Smooth muscle cell (in vitro differentiated cells): ENCODE results near the gene DCP2. TPM values are rescaled to one million over a fixed set of nuclear protein-coding genes. Genes with fewer than 3 reads are reported as not detected.

ENCODE experiments used
- DNase-seq: peaks from one replicate; lab custom pipeline; 2025; ENCODE audit not compliant: unreplicated experiment; lab: John Stamatoyannopoulos, UW
- H2AFZ ChIP-seq: fragments of 200-600 bp; sonication (generic); 2 replicates; pipeline ENCODE4 v1.6.0; 2016; ENCODE audit warnings: antibody characterized with exemption, low read depth, mild to moderate bottlenecking
- H3F3A ChIP-seq: fragments of 200-600 bp; sonication (generic); 2 replicates; pipeline ENCODE4 v1.6.0; 2017; ENCODE audit warnings: antibody characterized with exemption, low read depth
- H3K27ac ChIP-seq: fragments of 200-600 bp; sonication (generic); 2 replicates; pipeline ENCODE4 v1.5.1; 2016; ENCODE audit warnings: low read depth, mild to moderate bottlenecking
- H3K27me3 ChIP-seq: fragments of 200-600 bp; sonication (generic); 2 replicates; pipeline ENCODE4 v1.6.1; 2016; ENCODE audit warnings: low read depth, mild to moderate bottlenecking
- H3K36me3 ChIP-seq: fragments of 200-600 bp; sonication (generic); 2 replicates; pipeline ENCODE4 v1.5.1; 2016; ENCODE audit warnings: low read depth
- H3K4me1 ChIP-seq: fragments of 200-600 bp; sonication (generic); 2 replicates; pipeline ENCODE4 v1.5.1; 2016; ENCODE audit warnings: low read depth
- H3K4me2 ChIP-seq: fragments of 200-600 bp; sonication (generic); 2 replicates; pipeline ENCODE4 v1.6.0; 2016; ENCODE audit warnings: mild to moderate bottlenecking
- H3K4me3 ChIP-seq: fragments of 200-600 bp; sonication (generic); 2 replicates; pipeline ENCODE4 v1.5.1; 2016; ENCODE audit warnings: mild to moderate bottlenecking
- H3K79me2 ChIP-seq: fragments of 200-600 bp; sonication (generic); 2 replicates; pipeline ENCODE4 v1.6.0; 2016; ENCODE audit warnings: low read depth, mild to moderate bottlenecking
- H3K9ac ChIP-seq: fragments of 200-600 bp; sonication (generic); 2 replicates; pipeline ENCODE4 v1.6.0; 2016; ENCODE audit warnings: low read depth
- H3K9me3 ChIP-seq: fragments of 200-600 bp; sonication (generic); replicated peaks from 2 replicates; pipeline ENCODE4 v1.5.1; 2016; ENCODE audit warnings: low read depth
- H4K20me1 ChIP-seq: fragments of 200-600 bp; sonication (generic); 2 replicates; pipeline ENCODE4 v1.6.0; 2016; ENCODE audit warnings: low read depth
- WGBS: methylation state at CpG from one replicate; pipeline ENCODE4 v1.1.7; 2016; ENCODE audit warnings: low lambda C conversion rate; 5-methylcytosine and 5-hydroxymethylcytosine counted together
- polyA plus RNA-seq: library from polyadenylated mRNA; unstranded; fragments of >200 nt; fragmentation: Nextera tagmentation; extraction: Ambion mirVana; gene quantifications from 2 replicates; pipeline ENCODE4 v1.2.1, GENCODE V29; 2016
- total RNA-seq: library from RNA; depleted of rRNA; stranded (reverse); fragments of >200 nt; gene quantifications from 2 replicates; pipeline ENCODE4 v1.2.3, GENCODE V29; 2014
- TF ChIP-seq, protein P1 (sequence below): fragments of 200-600 bp; sonication (generic); IDR thresholded peaks from 2 replicates; pipeline ENCODE4 v1.5.1; 2017; ENCODE audit warnings: borderline replicate concordance, mild to moderate bottlenecking, antibody characterized with exemption; ENCODE audit not compliant: insufficient read depth, poor library complexity, severe bottlenecking

The DCP2 gene
- total and polyA plus RNA-seq, 2 experiments from 2014 or later = 11.6 to 35.3 TPM

DNA sequence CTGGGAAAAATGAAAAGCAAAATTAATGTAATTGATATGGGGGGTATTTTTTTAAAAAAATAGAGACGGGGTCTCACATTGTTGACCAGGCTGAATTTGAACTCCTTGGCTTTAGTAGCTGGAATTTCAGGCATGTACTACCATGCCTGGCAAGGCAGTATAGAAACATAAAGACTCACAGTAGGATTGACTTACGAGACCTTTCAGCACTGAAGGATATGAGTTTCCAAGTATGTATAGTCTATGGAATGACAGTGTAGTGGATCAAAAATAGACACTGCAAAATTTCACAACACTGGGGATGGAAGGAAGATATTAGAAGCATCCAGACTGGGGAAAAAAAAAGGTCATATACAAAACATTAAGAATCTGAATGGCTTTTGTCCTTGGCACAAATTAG, 6.8 kb downstream of the DCP2 start:
- TF ChIP-seq, protein P1, sequence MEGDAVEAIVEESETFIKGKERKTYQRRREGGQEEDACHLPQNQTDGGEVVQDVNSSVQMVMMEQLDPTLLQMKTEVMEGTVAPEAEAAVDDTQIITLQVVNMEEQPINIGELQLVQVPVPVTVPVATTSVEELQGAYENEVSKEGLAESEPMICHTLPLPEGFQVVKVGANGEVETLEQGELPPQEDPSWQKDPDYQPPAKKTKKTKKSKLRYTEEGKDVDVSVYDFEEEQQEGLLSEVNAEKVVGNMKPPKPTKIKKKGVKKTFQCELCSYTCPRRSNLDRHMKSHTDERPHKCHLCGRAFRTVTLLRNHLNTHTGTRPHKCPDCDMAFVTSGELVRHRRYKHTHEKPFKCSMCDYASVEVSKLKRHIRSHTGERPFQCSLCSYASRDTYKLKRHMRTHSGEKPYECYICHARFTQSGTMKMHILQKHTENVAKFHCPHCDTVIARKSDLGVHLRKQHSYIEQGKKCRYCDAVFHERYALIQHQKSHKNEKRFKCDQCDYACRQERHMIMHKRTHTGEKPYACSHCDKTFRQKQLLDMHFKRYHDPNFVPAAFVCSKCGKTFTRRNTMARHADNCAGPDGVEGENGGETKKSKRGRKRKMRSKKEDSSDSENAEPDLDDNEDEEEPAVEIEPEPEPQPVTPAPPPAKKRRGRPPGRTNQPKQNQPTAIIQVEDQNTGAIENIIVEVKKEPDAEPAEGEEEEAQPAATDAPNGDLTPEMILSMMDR = no peak
- Histone ChIP-seq H3K27me3 (no peaks in the 10 kb centered on the region), H3K4me3 (no peak overlapping the region), H3K9ac (no peak overlapping the region), H3F3A (no peaks in the 10 kb centered on the region), H3K9me3 (no peaks in the 10 kb centered on the region), H4K20me1 (peaks cover 91% of the 10 kb centered on the region), H3K4me2 (no peak overlapping the region), H3K36me3 (no peaks in the 10 kb centered on the region), H2AFZ (no peak overlapping the region), H3K79me2 (peaks cover 95% of the 10 kb centered on the region), H3K27ac (no peak overlapping the region), H3K4me1 (peaks cover 24% of the 10 kb centered on the region)
- 73% methylated on average over 2 of the region's 2 CpGs for WGBS
- DNase-seq = no peak

DNA sequence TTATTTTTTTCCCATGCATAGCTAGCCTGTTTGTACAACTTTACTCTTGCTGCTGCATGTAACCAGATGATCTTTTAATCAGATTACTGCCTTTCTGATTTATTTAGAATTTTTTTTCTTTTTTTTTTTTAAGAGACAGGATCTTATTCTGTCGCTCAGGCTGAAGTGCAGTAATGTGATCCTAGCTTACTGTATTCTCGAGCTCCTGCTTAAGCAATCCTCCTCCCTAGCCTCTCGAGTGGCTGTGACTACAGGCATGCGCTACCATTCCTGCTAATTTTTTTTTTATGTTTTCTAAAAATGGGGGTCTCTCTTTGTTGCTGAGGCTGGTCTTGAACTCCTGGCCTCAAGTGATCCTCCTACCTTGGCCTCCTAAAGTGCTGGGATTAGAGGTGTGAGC, 9.6 kb downstream of the DCP2 start:
- 96% methylated on average over 4 of the region's 4 CpGs for WGBS
- Histone ChIP-seq H4K20me1 (peaks cover 91% of the 10 kb centered on the region), H3K4me3 (no peak overlapping the region), H3F3A (no peaks in the 10 kb centered on the region), H3K27me3 (no peaks in the 10 kb centered on the region), H3K4me1 (peaks cover 7% of the 10 kb centered on the region), H3K4me2 (no peak overlapping the region), H2AFZ (no peak overlapping the region), H3K36me3 (no peaks in the 10 kb centered on the region), H3K9me3 (no peaks in the 10 kb centered on the region), H3K27ac (no peak overlapping the region), H3K79me2 (peaks cover 95% of the 10 kb centered on the region), H3K9ac (no peak overlapping the region)
- TF ChIP-seq, protein P1 = no peak
- no peak for DNase-seq

DNA sequence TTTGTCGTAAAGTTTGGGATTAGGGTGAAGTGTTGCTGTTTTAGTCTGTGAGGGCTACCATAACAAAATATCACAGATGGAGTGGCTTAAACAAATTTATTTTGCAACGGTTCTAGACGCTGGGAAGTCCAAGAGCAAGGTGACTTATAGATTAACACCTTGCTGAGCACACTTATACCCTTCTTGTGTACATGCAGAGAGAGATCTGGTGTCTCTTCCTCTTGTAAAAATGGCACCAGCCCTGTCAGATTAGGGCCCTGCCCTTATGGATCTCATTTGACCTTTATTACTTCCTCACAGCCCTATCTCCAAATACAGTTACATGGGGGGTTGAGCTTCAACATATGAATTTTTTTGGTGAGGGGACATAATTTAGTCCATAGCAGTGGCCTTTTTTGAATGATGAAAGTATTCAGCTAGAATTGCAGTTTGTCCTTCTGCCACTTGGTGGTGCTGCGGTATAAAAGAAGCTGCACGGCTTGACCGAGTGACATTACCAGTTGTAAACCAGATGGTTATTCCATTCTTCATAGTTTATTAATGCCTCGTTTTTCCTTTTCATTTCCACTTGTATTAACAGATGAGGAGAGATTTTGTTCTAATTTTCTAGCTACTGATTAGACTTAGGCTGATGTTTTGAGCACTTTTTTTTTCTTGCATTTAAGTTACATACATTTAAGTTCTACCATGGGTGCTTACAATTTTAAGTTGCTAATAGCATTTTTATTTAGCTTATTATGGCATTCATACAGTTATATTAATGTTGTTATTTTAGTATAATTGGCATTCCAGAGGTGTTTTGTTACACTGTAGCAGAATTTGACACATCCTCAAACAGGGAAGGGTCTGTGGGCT, 19.4 kb downstream of the DCP2 start:
- H3K79me2 ChIP-seq = peaks cover 25% of the 10 kb centered on the region
- peak overlapping the region; percentile 55 for H3K27ac ChIP-seq
- TF ChIP-seq, protein P1 = peak; percentile 97
- no peak overlapping the region for H3K9ac ChIP-seq
- 22% methylated on average over 7 of the region's 7 CpGs for WGBS
- H3K36me3 ChIP-seq = no peaks in the 10 kb centered on the region
- H3F3A ChIP-seq = peaks cover 9% of the 10 kb centered on the region
- H2AFZ ChIP-seq = no peak overlapping the region
- H3K4me2 ChIP-seq = peak overlapping the region; percentile 51
- peaks cover 4% of the 10 kb centered on the region for H3K4me1 ChIP-seq
- H3K9me3 ChIP-seq = no peaks in the 10 kb centered on the region
- peaks cover 32% of the 10 kb centered on the region for H4K20me1 ChIP-seq
- no peaks in the 10 kb centered on the region for H3K27me3 ChIP-seq
- no peak overlapping the region for H3K4me3 ChIP-seq
- DNase-seq = peak; percentile 18
